Heart left ventricle (tissue), 13 donors: Measurements from ENCODE around the gene ATP23.

ENCODE experiments used
- CTCF ChIP-seq, 12 donors: fragments of 200-600 bp; sonication (generic) in 4 of 12; IDR thresholded peaks; one replicate each; pipeline versions ENCODE4 v1.5.0 to v1.8.0; 2018 to 2022; ENCODE audit warnings: antibody characterized with exemption in 12 of 12, mild to moderate bottlenecking in 5 of 12
- POLR2A ChIP-seq, 2 donors: fragments of 450-650 bp; IDR thresholded peaks; one replicate each; pipeline ENCODE4 v1.6.1; 2017; ENCODE audit warnings: antibody characterized with exemption in 2 of 2, mild to moderate bottlenecking in 2 of 2, moderate library complexity in 2 of 2
- donor health status: ischemic (EF 13 %, LVEDD 7.1; RV severe dilation, severe dysfunction).
- donor health status: DM: no; HTN: yes; CAD: no.
- donor health status: DM: no; HTN: no; CAD: no.
- donor health status: ischemic (EF 25% LVEDD 6.9; RV normal size, moderate dysfunction).
- donor health status: ischemic (EF 25% LVEDD 5.7; RV mildly dilated, moderate dysfunction).
- donor health status: ischemic (EF 35%, LVEDD 5.7; RV mildly dilated, moderate dysfunction).
- donor health status: nonischemic (EF 11% LVEDD 7.7; RV severe dilation, severe dysfunction).
- donor health status: DM: yes; HTN: yes; CAD: no.
- donor health status: PGD.
- donor health status: ischemic (EF 29% LVEDD 5.4; RV normal size, mild dysfunction).
- donor health status: nonischemic (EF 23%, LVEDD 6.1; RV moderate dilation, normal function).

GRCh38 chr12:57958061-57958657, 16.8 kb downstream of the ATP23 start:
- TF ChIP-seq CTCF (IDR thresholded peaks at IDR 0.05) (no peak), POLR2A (IDR thresholded peaks at IDR 0.05) (no peak)
